PC-9 (cell line): ENCODE data around the gene TOR1B. TPM values are rescaled to one million over a fixed set of nuclear protein-coding genes. Genes with fewer than 3 reads are reported as not detected.

Experiments
- BruUV-seq: library from RNA; stranded (reverse); fragments of 400-500 nt; replicated peaks from 2 replicates; lab custom pipeline; 2021; lab: Mats Ljungman, UMichigan
- CTCF ChIA-PET: fragments of 300-600 bp; sonication (Branson Sonifier 250); formaldehyde crosslinking; loops from one replicate; lab custom pipeline; 2022; ENCODE audit warnings: antibody characterized with exemption; lab: Charles Lee
- POLR2A ChIA-PET: fragments of 300-600 bp; sonication (Branson Sonifier 250); formaldehyde crosslinking; loops from one replicate; lab custom pipeline; 2022; ENCODE audit warnings: antibody characterized with exemption; ENCODE audit not compliant: unreplicated experiment; lab: Charles Lee
- DNase-seq, 2 experiments: peaks; one replicate each; pipeline versions ENCODE4 v3.0.0 to v3.0.0-alpha.2; 2015 to 2022; ENCODE audit warnings: mixed read lengths in 1 of 2
- H2AFZ ChIP-seq: fragments of 200-600 bp; sonication (generic); 2 replicates; pipeline ENCODE4 v1.8.1; 2017; ENCODE audit warnings: antibody characterized with exemption
- H3F3A ChIP-seq: fragments of 200-600 bp; sonication (generic); 2 replicates; pipeline ENCODE4 v1.8.1; 2017; ENCODE audit warnings: antibody characterized with exemption, mild to moderate bottlenecking, low read depth; ENCODE audit not compliant: insufficient read depth
- H3K27ac ChIP-seq: fragments of 200-600 bp; sonication (generic); 2 replicates; pipeline ENCODE4 v1.6.1; 2016; ENCODE audit warnings: mixed run types
- H3K27me3 ChIP-seq: fragments of 200-600 bp; sonication (generic); 2 replicates; pipeline ENCODE4 v1.6.1; 2016; ENCODE audit warnings: low read depth, mixed run types; ENCODE audit not compliant: insufficient read depth
- H3K36me3 ChIP-seq: fragments of 200-600 bp; sonication (generic); 2 replicates; pipeline ENCODE4 v1.6.1; 2016; ENCODE audit warnings: low read depth, mixed run types
- H3K4me1 ChIP-seq: fragments of 200-600 bp; sonication (generic); replicated peaks from 2 replicates; pipeline ENCODE4 v1.6.1; 2016; ENCODE audit warnings: mixed run types; ENCODE audit not compliant: insufficient read depth
- H3K4me2 ChIP-seq: fragments of 200-600 bp; sonication (generic); 2 replicates; pipeline ENCODE4 v1.6.1; 2017; ENCODE audit warnings: mixed run types
- H3K4me3 ChIP-seq: fragments of 200-600 bp; sonication (generic); 2 replicates; pipeline ENCODE4 v1.6.1; 2016; ENCODE audit warnings: mixed run types
- H3K79me2 ChIP-seq: fragments of 200-600 bp; sonication (generic); 2 replicates; pipeline ENCODE4 v1.6.1; 2017; ENCODE audit warnings: low read depth, mixed run types
- H3K9me2 ChIP-seq: fragments of 200-600 bp; sonication (generic); 2 replicates; pipeline ENCODE4 v1.8.1; 2017; ENCODE audit warnings: mild to moderate bottlenecking; ENCODE audit not compliant: insufficient read depth
- H3K9me3 ChIP-seq: fragments of 200-600 bp; sonication (generic); 2 replicates; pipeline ENCODE4 v1.8.1; 2016; ENCODE audit warnings: low read depth; ENCODE audit not compliant: insufficient read depth
- H4K20me1 ChIP-seq: fragments of 200-600 bp; sonication (generic); 2 replicates; pipeline ENCODE4 v1.8.1; 2017; ENCODE audit not compliant: insufficient read depth
- EZH2 ChIP-seq: fragments of 200-600 bp; sonication (generic); IDR thresholded peaks from 2 replicates; pipeline ENCODE4 v1.8.0; 2017; ENCODE audit warnings: antibody characterized with exemption, low read depth
- intact Hi-C: fragments of 100-400 bp; cut with micrococcal nuclease; formaldehyde crosslinking; loops from one replicate; pipeline ENCODE4 v1.10.0; 2022; ENCODE audit not compliant: unreplicated experiment
- total RNA-seq: library from RNA; stranded (reverse); gene quantifications from 2 replicates; pipeline ENCODE4 v1.2.3, GENCODE V29; 2021
- TF ChIP-seq, protein P1 (sequence below): fragments of 200-600 bp; sonication (generic); conservative IDR thresholded peaks from 2 replicates; pipeline ENCODE4 v1.6.1; 2017; ENCODE audit warnings: mixed run types, antibody characterized with exemption, mild to moderate bottlenecking, moderate library complexity

TOR1B gene
- total RNA-seq, 1 experiment from 2014 or later: 26.5 TPM

DNA sequence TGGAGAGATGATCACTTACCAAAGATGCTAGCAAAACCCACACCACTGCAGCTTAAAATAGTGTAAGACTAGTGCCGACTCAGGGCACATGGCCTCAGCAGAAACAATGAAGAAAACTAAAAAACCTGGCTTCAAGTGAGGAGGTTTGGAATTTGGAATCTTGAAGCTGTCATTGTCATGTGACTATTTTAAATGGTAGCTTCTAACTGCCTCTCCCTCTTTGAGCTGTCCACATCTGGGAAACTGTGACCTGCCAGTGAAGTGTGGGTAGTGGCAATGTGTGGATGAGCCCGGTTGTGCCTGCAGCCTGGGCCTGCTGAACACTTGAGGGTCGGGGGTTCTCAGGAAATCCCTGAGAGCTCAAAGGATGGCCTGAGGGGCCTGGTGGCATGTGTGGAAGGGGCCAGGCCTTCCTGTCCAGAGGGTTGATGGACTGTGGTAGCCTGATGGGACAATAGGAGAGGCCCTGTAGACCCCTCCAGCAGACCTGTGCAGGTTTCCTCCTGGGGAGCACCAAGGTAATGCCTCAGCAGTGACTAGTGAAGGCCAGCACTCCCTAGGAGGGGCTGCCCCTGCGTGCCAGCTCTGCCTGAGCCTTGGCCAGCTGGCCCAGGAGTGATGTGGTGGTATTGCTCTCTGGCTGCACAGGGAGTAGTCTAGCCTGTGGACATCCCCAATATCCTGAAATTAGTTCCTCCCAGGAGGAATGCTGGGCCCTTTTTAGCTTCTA is 45.9 kb downstream of the TOR1B start:
- H3K4me2 ChIP-seq: no peak overlapping the region
- ChIA-PET CTCF (no interaction called here), POLR2A (no interaction called here)
- no peaks in the 10 kb centered on the region for H3K36me3 ChIP-seq
- H3K4me1 ChIP-seq: peaks cover 24% of the 10 kb centered on the region
- TF ChIP-seq EZH2: no peak
- TF ChIP-seq, protein P1, sequence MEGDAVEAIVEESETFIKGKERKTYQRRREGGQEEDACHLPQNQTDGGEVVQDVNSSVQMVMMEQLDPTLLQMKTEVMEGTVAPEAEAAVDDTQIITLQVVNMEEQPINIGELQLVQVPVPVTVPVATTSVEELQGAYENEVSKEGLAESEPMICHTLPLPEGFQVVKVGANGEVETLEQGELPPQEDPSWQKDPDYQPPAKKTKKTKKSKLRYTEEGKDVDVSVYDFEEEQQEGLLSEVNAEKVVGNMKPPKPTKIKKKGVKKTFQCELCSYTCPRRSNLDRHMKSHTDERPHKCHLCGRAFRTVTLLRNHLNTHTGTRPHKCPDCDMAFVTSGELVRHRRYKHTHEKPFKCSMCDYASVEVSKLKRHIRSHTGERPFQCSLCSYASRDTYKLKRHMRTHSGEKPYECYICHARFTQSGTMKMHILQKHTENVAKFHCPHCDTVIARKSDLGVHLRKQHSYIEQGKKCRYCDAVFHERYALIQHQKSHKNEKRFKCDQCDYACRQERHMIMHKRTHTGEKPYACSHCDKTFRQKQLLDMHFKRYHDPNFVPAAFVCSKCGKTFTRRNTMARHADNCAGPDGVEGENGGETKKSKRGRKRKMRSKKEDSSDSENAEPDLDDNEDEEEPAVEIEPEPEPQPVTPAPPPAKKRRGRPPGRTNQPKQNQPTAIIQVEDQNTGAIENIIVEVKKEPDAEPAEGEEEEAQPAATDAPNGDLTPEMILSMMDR: no peak
- H2AFZ ChIP-seq: no peak overlapping the region
- BruUV-seq: no TSS peak
- no peak overlapping the region for H3K27ac ChIP-seq
- DNase-seq: no peak
- no peak overlapping the region for H3K4me3 ChIP-seq
- intact Hi-C loops: no loop called here
- no peaks in the 10 kb centered on the region; the same call in 1 of the 2 replicates for H3K9me3 ChIP-seq
- peaks cover 23% of the 10 kb centered on the region for H3F3A ChIP-seq
- no peaks in the 10 kb centered on the region for H4K20me1 ChIP-seq
- no peaks in the 10 kb centered on the region for H3K27me3 ChIP-seq
- H3K9me2 ChIP-seq: no peaks in the 10 kb centered on the region
- H3K79me2 ChIP-seq: no peaks in the 10 kb centered on the region

DNA sequence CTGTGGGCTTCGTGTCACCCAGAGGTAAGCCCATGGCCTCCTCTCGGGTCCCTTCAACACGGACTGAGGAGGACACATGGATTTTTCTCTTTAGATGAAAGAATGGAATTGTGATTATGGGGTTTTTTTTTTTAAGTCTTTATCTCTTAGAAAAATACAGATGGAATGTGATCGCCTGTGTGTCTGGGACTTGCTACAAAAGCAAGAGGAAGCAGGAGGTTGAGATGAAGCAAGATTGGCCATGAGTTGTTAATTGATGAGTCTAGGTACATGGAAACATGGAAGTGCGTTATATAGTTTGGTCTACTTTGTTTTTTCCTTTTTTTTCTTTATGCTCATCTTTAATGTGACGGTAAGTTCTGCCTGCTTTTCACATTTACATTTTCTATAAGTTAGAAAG is 46.9 kb downstream of the TOR1B start:
- Histone ChIP-seq H3F3A (peaks cover 20% of the 10 kb centered on the region), H3K27me3 (no peaks in the 10 kb centered on the region), H3K36me3 (no peaks in the 10 kb centered on the region), H3K4me3 (no peak overlapping the region), H3K4me2 (no peak overlapping the region), H4K20me1 (no peaks in the 10 kb centered on the region), H2AFZ (no peak overlapping the region), H3K9me2 (no peaks in the 10 kb centered on the region), H3K4me1 (peaks cover 24% of the 10 kb centered on the region), H3K27ac (no peak overlapping the region), H3K79me2 (no peaks in the 10 kb centered on the region), H3K9me3 (no peaks in the 10 kb centered on the region; the same call in 1 of the 2 replicates)
- no peak for DNase-seq
- ChIA-PET CTCF (no interaction called here), POLR2A (no interaction called here)
- intact Hi-C loops: no loop called here
- no peak for TF ChIP-seq EZH2
- TF ChIP-seq, protein P1: no peak
- no TSS peak for BruUV-seq

DNA sequence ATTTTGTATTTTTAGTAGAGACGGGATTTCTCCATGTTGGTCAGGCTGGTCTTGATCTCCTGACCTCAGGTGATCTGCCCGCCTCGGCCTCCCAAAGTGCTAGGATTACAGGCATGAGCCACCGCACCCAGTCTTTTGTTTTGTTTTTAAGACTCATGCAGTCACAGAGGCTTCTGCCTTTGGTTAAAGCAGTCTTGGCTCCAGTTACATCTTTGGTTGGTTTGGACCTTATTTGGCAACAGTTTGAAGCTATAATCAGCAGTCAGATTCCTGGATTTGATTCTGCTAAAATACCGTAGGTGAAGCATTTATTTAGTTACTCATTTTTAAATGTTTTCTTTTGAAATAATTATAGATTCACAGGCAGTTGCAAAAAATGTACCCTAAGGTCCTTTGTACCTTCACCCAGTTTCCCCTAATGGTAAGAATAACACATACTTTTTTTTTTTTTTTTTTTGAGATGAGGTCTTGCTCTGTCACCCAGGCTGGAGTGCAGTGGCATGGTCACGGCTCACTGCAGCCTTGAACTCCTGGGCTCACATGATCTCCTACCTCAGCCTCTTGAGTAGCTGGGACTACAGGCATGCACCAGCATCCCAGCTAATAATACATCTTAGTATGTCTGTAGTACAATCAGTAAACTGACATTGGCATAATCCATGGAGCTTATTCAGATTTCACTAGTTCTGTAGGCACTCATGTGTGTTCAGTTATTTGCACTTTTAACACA is 48.0 kb downstream of the TOR1B start:
- Histone ChIP-seq H3K36me3 (no peaks in the 10 kb centered on the region), H3K4me1 (peaks cover 24% of the 10 kb centered on the region), H3K9me3 (no peaks in the 10 kb centered on the region; the same call in 1 of the 2 replicates), H3K79me2 (no peaks in the 10 kb centered on the region), H3K4me2 (no peak overlapping the region), H3K27me3 (no peaks in the 10 kb centered on the region), H3K9me2 (no peaks in the 10 kb centered on the region), H3K4me3 (no peak overlapping the region), H3F3A (peaks cover 18% of the 10 kb centered on the region), H3K27ac (no peak overlapping the region), H2AFZ (no peak overlapping the region), H4K20me1 (no peaks in the 10 kb centered on the region)
- intact Hi-C loops: no loop called here
- CTCF ChIA-PET: no interaction called here
- TF ChIP-seq EZH2: no peak
- TF ChIP-seq, protein P1: no peak
- POLR2A ChIA-PET: no interaction called here
- DNase-seq: no peak
- BruUV-seq: no TSS peak
